GM18505 (cell line): ENCODE results near the gene CERS6.

Experiments used
- ATAC-seq: cut with Tn5 transposase; IDR thresholded peaks from one replicate; pipeline ENCODE4 v1.9.1; 2021; ENCODE audit not compliant: unreplicated experiment
- POLR2A ChIP-seq: IDR thresholded peaks from 4 replicates; pipeline ENCODE4 v1.6.1; 2011; ENCODE audit warnings: borderline replicate concordance; ENCODE audit not compliant: insufficient read depth, insufficient read length; ENCODE audit errors: extremely low read depth

CERS6 gene

GRCh38 chr2:168543935-168544334 is 87.9 kb downstream of the CERS6 start:
- ATAC-seq: no peak
- TF ChIP-seq POLR2A: no peak

GRCh38 chr2:168545439-168546082 is 89.5 kb downstream of the CERS6 start:
- no peak for TF ChIP-seq POLR2A
- ATAC-seq: no peak

- no peak for TF ChIP-seq POLR2A
These were observed 94.6 kb downstream of the CERS6 start for GRCh38 chr2:168550670-168551069.

GRCh38 chr2:168552450-168552856 is 96.4 kb downstream of the CERS6 start:
- ATAC-seq: peak; percentile 97
- TF ChIP-seq POLR2A: no peak

More at GRCh38 chr2:168550670-168551069, 94.6 kb downstream of the CERS6 start:
- no peak for ATAC-seq

- no peak for ATAC-seq
- TF ChIP-seq POLR2A: no peak
These were observed 99.2 kb downstream of the CERS6 start for GRCh38 chr2:168555283-168555682.

GRCh38 chr2:168559187-168559586 is 103.1 kb downstream of the CERS6 start:
- no peak for ATAC-seq
- TF ChIP-seq POLR2A: no peak

GRCh38 chr2:168560817-168561499 is 104.9 kb downstream of the CERS6 start:
- TF ChIP-seq POLR2A: no peak
- ATAC-seq: no peak

GRCh38 chr2:168561991-168562390 is 105.9 kb downstream of the CERS6 start:
- TF ChIP-seq POLR2A: no peak
- ATAC-seq: no peak

- ATAC-seq: no peak
- TF ChIP-seq POLR2A: no peak
These were observed 106.9 kb downstream of the CERS6 start for GRCh38 chr2:168562971-168563370.

GRCh38 chr2:168564641-168565040 is 108.6 kb downstream of the CERS6 start:
- no peak for ATAC-seq
- TF ChIP-seq POLR2A: no peak

- no peak for ATAC-seq
- TF ChIP-seq POLR2A: no peak
These were observed 109.0 kb downstream of the CERS6 start for GRCh38 chr2:168565112-168565511.

GRCh38 chr2:168565512-168565911 is 109.4 kb downstream of the CERS6 start:
- TF ChIP-seq POLR2A: no peak
- ATAC-seq: no peak

GRCh38 chr2:168566974-168567665 is 111.0 kb downstream of the CERS6 start:
- TF ChIP-seq POLR2A: no peak
- ATAC-seq: no peak

GRCh38 chr2:168567836-168568235 is 111.8 kb downstream of the CERS6 start:
- ATAC-seq: no peak
- TF ChIP-seq POLR2A: no peak

GRCh38 chr2:168568476-168569267 is 112.6 kb downstream of the CERS6 start:
- no peak for TF ChIP-seq POLR2A
- no peak for ATAC-seq
